Neuronal stem cell (in vitro differentiated cells): Measurements from ENCODE around the gene VAPB.

Source experiments
- DNase-seq: peaks from one replicate; pipeline ENCODE4 v3.0.0-alpha.2; 2013; ENCODE audit warnings: low spot score
- H2AFZ ChIP-seq: one replicate; pipeline ENCODE4 v1.6.1; 2013; ENCODE audit warnings: mild to moderate bottlenecking, low read length, inconsistent platforms
- H2AK5ac ChIP-seq: 2 replicates; pipeline ENCODE4 v1.6.1; 2013; ENCODE audit warnings: low read depth, mild to moderate bottlenecking, inconsistent platforms, low read length, moderate library complexity, mixed read lengths
- H2BK120ac ChIP-seq: 2 replicates; pipeline ENCODE4 v1.6.1; 2013; ENCODE audit warnings: low read depth, mild to moderate bottlenecking, inconsistent platforms, low read length, moderate library complexity, mixed read lengths
- H2BK12ac ChIP-seq: one replicate; pipeline ENCODE4 v1.6.1; 2013; ENCODE audit warnings: low read length, inconsistent platforms
- H2BK15ac ChIP-seq: 2 replicates; pipeline ENCODE4 v1.6.1; 2013; ENCODE audit warnings: mild to moderate bottlenecking, low read length, inconsistent platforms, mixed read lengths
- H2BK5ac ChIP-seq: one replicate; pipeline ENCODE4 v1.6.1; 2013; ENCODE audit warnings: inconsistent platforms, mild to moderate bottlenecking, low read length, moderate library complexity
- H3K14ac ChIP-seq: one replicate; pipeline ENCODE4 v1.6.1; 2013; ENCODE audit warnings: low read length, inconsistent platforms
- H3K18ac ChIP-seq: 2 replicates; pipeline ENCODE4 v1.6.1; 2013; ENCODE audit warnings: low read length, inconsistent platforms
- H3K23ac ChIP-seq: 2 replicates; pipeline ENCODE4 v1.6.1; 2013; ENCODE audit warnings: low read depth, mild to moderate bottlenecking, mixed read lengths, low read length, inconsistent platforms; ENCODE audit not compliant: poor library complexity
- H3K27ac ChIP-seq: replicated peaks from 3 replicates; pipeline ENCODE4 v1.5.1; 2013; ENCODE audit warnings: low read length, inconsistent platforms
- H3K27me3 ChIP-seq, 3 experiments: 2 replicates each; pipeline ENCODE4 v1.6.1; 2013; ENCODE audit warnings: low read length in 3 of 3, mild to moderate bottlenecking in 2 of 3, inconsistent platforms in 1 of 3, low read depth in 1 of 3, mixed read lengths in 1 of 3, moderate library complexity in 1 of 3; ENCODE audit not compliant: control insufficient read depth in 3 of 3, insufficient read depth in 3 of 3
- H3K36me3 ChIP-seq, 2 donors: replicated peaks in 1 of 2; 2 replicates each; pipeline ENCODE4 v1.6.1; 2013; ENCODE audit warnings: low read length in 2 of 2; ENCODE audit not compliant: control insufficient read depth in 2 of 2, insufficient read depth in 2 of 2
- H3K4ac ChIP-seq: 2 replicates; pipeline ENCODE4 v1.6.1; 2013; ENCODE audit warnings: inconsistent platforms, mild to moderate bottlenecking, low read length, moderate library complexity
- H3K4me1 ChIP-seq, 2 donors: 1 replicate in 1 of 2; 2 replicates in 1 of 2; pipeline ENCODE4 v1.6.1; 2013; ENCODE audit warnings: low read length in 2 of 2, low read depth in 1 of 2; ENCODE audit not compliant: control insufficient read depth in 2 of 2, insufficient read depth in 1 of 2
- H3K4me2 ChIP-seq: one replicate; pipeline ENCODE4 v1.6.1; 2013; ENCODE audit warnings: mild to moderate bottlenecking, low read length, inconsistent platforms; ENCODE audit not compliant: insufficient read depth, poor library complexity, severe bottlenecking
- H3K4me3 ChIP-seq, 2 donors: 2 replicates each; pipeline ENCODE4 v1.5.1; 2013; ENCODE audit warnings: low read length in 2 of 2, mild to moderate bottlenecking in 2 of 2, inconsistent platforms in 1 of 2, moderate library complexity in 1 of 2
- H3K79me1 ChIP-seq: one replicate; pipeline ENCODE4 v1.6.1; 2013; ENCODE audit warnings: low read depth, mild to moderate bottlenecking, inconsistent platforms, low read length, moderate library complexity
- H3K9ac ChIP-seq: one replicate; pipeline ENCODE4 v1.6.1; 2013; ENCODE audit warnings: mild to moderate bottlenecking, low read depth, low read length, inconsistent platforms; ENCODE audit not compliant: poor library complexity
- H3K9me3 ChIP-seq, 2 donors: replicated peaks in 1 of 2; 2 replicates each; pipeline versions ENCODE3 to v1.6.1; 2013; ENCODE audit warnings: low read length in 2 of 2, mild to moderate bottlenecking in 2 of 2, inconsistent platforms in 1 of 2, low read depth in 1 of 2, mixed read lengths in 1 of 2, moderate library complexity in 1 of 2; ENCODE audit not compliant: control insufficient read depth in 2 of 2, insufficient read depth in 1 of 2
- H4K8ac ChIP-seq: one replicate; pipeline ENCODE4 v1.6.1; 2013; ENCODE audit warnings: low read depth, mild to moderate bottlenecking, inconsistent platforms, low read length, moderate library complexity
- H4K91ac ChIP-seq: one replicate; pipeline ENCODE4 v1.6.1; 2013; ENCODE audit warnings: low read length, low read depth, mild to moderate bottlenecking, inconsistent platforms; ENCODE audit not compliant: poor library complexity
- WGBS, 2 donors: extraction: QIAGEN DNeasy Blood & Tissue Kit; methylation state at CpG; one replicate each; pipeline ENCODE4 v1.1.7; 2013; ENCODE audit warnings: missing lambda C conversion rate in 2 of 2, mixed read lengths in 1 of 2; ENCODE audit not compliant: insufficient read length in 2 of 2, insufficient replicate concordance in 1 of 2; ENCODE audit errors: extremely low coverage in 2 of 2; 5-methylcytosine and 5-hydroxymethylcytosine counted together

VAPB gene

DNA sequence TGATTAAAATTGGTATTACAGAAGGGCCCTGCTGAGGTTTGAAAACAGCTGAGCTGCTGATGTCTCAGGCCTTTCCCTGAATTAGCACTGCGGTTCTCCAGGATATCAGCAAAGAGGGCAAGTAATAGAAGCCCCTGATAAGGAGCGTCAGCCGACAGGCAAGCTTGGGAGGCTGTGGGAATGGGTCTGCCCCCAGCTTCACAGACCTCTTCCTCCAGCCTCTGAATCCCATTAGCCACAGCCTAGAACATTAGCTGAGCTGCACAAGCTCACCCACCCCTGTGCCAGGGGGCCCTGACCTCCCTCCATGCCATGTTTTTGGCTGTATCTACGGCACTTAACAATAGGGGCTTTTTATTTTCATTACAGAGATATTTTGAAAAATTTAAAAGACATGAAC lies 59.9 kb downstream of the VAPB start:
- Histone ChIP-seq H3K9me3 (peaks cover 0 to under 1% of the 10 kb centered on the region in 2 donors), H3K27ac (no peak overlapping the region)
- no CpG with 5 or more reads among the region's 4 CpGs for WGBS, 2 donors

GRCh38 chr20:58449681-58450221 lies 60.7 kb downstream of the VAPB start:
- WGBS, 2 donors: no CpG with 5 or more reads among the region's 10 CpGs
- H3K14ac ChIP-seq: no peak overlapping the region
- H3K4me3 ChIP-seq: no peak overlapping the region

More for the DNA sequence above, 59.9 kb downstream of the VAPB start:
- Histone ChIP-seq H3K4me2 (no peak overlapping the region), H3K36me3 (peaks cover 7 to 61% of the 10 kb centered on the region in 2 donors), H2AK5ac (no peak overlapping the region), H2BK5ac (no peak overlapping the region), H4K8ac (no peak overlapping the region), H2AFZ (no peak overlapping the region), H2BK12ac (no peak overlapping the region), H3K9ac (no peak overlapping the region), H3K23ac (no peak overlapping the region), H3K4ac (no peak overlapping the region), H3K4me1 (peaks cover 0 to 6% of the 10 kb centered on the region in 2 donors), H3K27me3 (no peaks in the 10 kb centered on the region), H2BK15ac (no peak overlapping the region), H4K91ac (no peak overlapping the region), H3K14ac (no peak overlapping the region), H3K79me1 (no peaks in the 10 kb centered on the region), H3K18ac (no peak overlapping the region), H2BK120ac (no peak overlapping the region), H3K4me3 (no peak overlapping the region)
- DNase-seq: no peak

DNA sequence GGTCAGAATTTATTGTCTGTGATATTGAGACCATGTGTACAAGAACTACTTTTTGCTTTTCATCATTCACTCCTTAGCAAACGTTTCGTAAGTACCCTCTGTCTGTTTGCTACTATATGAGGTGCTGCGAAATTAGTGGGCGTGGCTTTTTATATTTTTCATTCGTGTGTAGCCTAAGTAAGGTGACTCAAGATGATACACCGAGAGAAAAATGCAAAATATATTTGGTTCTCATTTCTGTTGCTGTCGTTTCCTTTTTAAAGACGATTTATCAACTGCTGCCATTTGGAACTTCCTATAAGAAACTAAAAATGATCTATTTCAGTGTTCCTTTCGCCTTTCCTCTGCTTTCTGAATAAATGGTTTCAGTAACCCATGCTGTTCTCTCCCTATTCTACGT lies 61.2 kb downstream of the VAPB start:
- no CpG with 5 or more reads among the region's 10 CpGs for WGBS, 2 donors
- no peak overlapping the region for H3K9ac ChIP-seq
- no peaks in the 10 kb centered on the region for H3K79me1 ChIP-seq
- no peak overlapping the region for H2BK120ac ChIP-seq
- H3K27ac ChIP-seq: no peak overlapping the region
- H3K36me3 ChIP-seq: peaks cover 5 to 48% of the 10 kb centered on the region in 2 donors
- no peak overlapping the region for H3K4ac ChIP-seq
- no peak overlapping the region for H2BK5ac ChIP-seq
- H2BK12ac ChIP-seq: no peak overlapping the region
- H4K91ac ChIP-seq: no peak overlapping the region
- H2AFZ ChIP-seq: no peak overlapping the region
- no peak overlapping the region for H2AK5ac ChIP-seq
- no peak overlapping the region for H2BK15ac ChIP-seq
- H3K9me3 ChIP-seq: peaks cover 0 to 11% of the 10 kb centered on the region in 2 donors
- no peaks in the 10 kb centered on the region for H3K27me3 ChIP-seq
- H3K4me2 ChIP-seq: no peak overlapping the region
- no peak for DNase-seq
- no peak overlapping the region for H3K14ac ChIP-seq
- H3K18ac ChIP-seq: no peak overlapping the region
- no peak overlapping the region for H3K4me3 ChIP-seq
- no peak overlapping the region for H3K23ac ChIP-seq
- no peak overlapping the region for H4K8ac ChIP-seq
- peaks cover 0 to 6% of the 10 kb centered on the region in 2 donors for H3K4me1 ChIP-seq

More at GRCh38 chr20:58449681-58450221, 60.7 kb downstream of the VAPB start:
- no peak overlapping the region for H2BK5ac ChIP-seq
- DNase-seq: no peak
- H2AK5ac ChIP-seq: no peak overlapping the region
- H3K4me1 ChIP-seq: peaks cover 0 to 6% of the 10 kb centered on the region in 2 donors
- no peak overlapping the region for H3K27ac ChIP-seq
- H3K18ac ChIP-seq: no peak overlapping the region
- no peak overlapping the region for H2BK120ac ChIP-seq
- no peak overlapping the region for H2BK12ac ChIP-seq
- no peak overlapping the region for H2BK15ac ChIP-seq
- H4K8ac ChIP-seq: no peak overlapping the region
- H3K27me3 ChIP-seq: no peaks in the 10 kb centered on the region
- H3K79me1 ChIP-seq: no peaks in the 10 kb centered on the region
- H3K9ac ChIP-seq: no peak overlapping the region
- H2AFZ ChIP-seq: no peak overlapping the region
- H3K4me2 ChIP-seq: no peak overlapping the region
- no peak overlapping the region for H4K91ac ChIP-seq
- H3K9me3 ChIP-seq: peaks cover 0 to 8% of the 10 kb centered on the region in 2 donors
- no peak overlapping the region for H3K23ac ChIP-seq
- peaks cover 5 to 53% of the 10 kb centered on the region in 2 donors for H3K36me3 ChIP-seq
- H3K4ac ChIP-seq: no peak overlapping the region

- H2AK5ac ChIP-seq: no peak overlapping the region
- H3K4me2 ChIP-seq: no peak overlapping the region
- no peak overlapping the region for H3K23ac ChIP-seq
- peaks cover 0 to 28% of the 10 kb centered on the region in 2 donors for H3K36me3 ChIP-seq
- H3K79me1 ChIP-seq: no peaks in the 10 kb centered on the region
- H3K4me3 ChIP-seq: no peak overlapping the region
- no peak overlapping the region for H4K8ac ChIP-seq
- H3K27me3 ChIP-seq: no peaks in the 10 kb centered on the region
- H3K18ac ChIP-seq: no peak overlapping the region
- no peak overlapping the region for H2BK5ac ChIP-seq
- no peak overlapping the region for H3K9ac ChIP-seq
- H3K4me1 ChIP-seq: peaks cover 0 to 6% of the 10 kb centered on the region in 2 donors
- H4K91ac ChIP-seq: no peak overlapping the region
- no peak overlapping the region for H2BK120ac ChIP-seq
- H2BK12ac ChIP-seq: no peak overlapping the region
- no peak for DNase-seq
- H3K4ac ChIP-seq: no peak overlapping the region
- H2BK15ac ChIP-seq: no peak overlapping the region
- no peak overlapping the region for H2AFZ ChIP-seq
- peaks cover 0 to 14% of the 10 kb centered on the region in 2 donors for H3K9me3 ChIP-seq
- H3K14ac ChIP-seq: no peak overlapping the region
- H3K27ac ChIP-seq: no peak overlapping the region
- WGBS, 2 donors: no CpG with 5 or more reads among the region's 4 CpGs
These were observed 63.7 kb downstream of the VAPB start for GRCh38 chr20:58452667-58453255.
